ENCODE results near the gene DAPK2. TPM values are rescaled to one million over a fixed set of nuclear protein-coding genes. Genes with fewer than 3 reads are reported as not detected.

DAPK2 gene
- polyA plus RNA-seq, 2 of the 4 experiments (the other 2 are of a cell fraction), result 3.1 to 4.8 TPM

DNA sequence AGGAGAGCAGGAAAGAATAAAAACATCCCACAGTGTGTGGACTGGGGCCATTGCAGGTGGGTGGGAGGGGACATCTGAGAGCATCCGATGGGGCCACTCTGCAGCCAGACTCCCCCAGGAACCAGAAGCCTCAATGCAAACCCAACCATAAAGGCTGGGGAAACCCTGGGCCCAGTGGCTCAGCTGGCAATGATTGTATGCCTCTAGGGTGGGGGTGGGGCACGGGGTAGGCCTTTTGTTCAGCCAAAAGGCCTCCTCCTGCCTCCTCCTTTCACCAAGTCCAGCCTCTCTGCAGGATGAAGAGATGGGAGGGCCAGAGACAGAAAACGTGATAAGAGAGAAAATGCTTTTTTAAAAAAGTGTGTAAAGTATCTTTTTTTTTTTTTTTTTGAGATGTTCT, 167.1 kb downstream of the DAPK2 start (continued):
- TF ChIP-seq, protein P1, sequence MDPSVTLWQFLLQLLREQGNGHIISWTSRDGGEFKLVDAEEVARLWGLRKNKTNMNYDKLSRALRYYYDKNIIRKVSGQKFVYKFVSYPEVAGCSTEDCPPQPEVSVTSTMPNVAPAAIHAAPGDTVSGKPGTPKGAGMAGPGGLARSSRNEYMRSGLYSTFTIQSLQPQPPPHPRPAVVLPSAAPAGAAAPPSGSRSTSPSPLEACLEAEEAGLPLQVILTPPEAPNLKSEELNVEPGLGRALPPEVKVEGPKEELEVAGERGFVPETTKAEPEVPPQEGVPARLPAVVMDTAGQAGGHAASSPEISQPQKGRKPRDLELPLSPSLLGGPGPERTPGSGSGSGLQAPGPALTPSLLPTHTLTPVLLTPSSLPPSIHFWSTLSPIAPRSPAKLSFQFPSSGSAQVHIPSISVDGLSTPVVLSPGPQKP (IDR thresholded peaks at IDR 0.05; ENCODE audit: low read depth, low read length), result no peak
- TF ChIP-seq EHMT2 (IDR thresholded peaks at IDR 0.05; ENCODE audit: low read depth), result no peak

DNA sequence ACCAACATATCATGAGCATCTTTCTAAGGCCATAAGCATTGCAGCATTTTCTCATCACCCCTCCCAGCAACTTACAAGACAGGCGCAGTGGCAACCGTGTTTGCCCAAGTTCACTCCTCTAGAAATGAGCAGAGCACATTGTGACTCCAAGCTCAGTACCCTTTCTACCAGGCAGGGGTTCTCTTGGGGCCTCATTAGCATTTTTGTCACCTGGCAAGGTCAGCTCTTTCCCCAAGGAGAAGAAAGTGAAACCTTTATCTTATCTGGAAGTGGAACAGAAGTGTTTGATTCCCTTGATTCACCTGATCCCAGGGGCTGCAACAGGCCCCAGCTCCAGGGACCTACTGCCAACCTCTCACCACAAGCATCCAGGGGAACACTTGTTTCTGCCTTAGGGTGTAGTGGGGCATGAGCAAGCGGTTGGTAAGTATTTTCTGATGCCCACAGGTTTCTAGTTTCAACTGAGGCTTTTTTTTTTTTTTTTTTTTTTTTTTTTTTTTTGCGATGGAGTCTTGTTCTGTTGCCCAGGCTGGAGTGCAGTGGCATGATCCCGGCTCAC, 168.5 kb downstream of the DAPK2 start:
- WGBS (ENCODE audit: missing lambda C conversion rate), result 72% methylated on average over 5 of the region's 5 CpGs
- TF ChIP-seq EP300 (IDR thresholded peaks at IDR 0.05), result no peak
- H3K4me3 ChIP-seq, result no peak overlapping the region
- H3K4me2 ChIP-seq, result no peak overlapping the region
- no peaks in the 10 kb centered on the region for H3K4me1 ChIP-seq
- FAIRE-seq, result no peak
- POLR2A ChIA-PET, result no interaction called here
- CTCF ChIA-PET, result interaction anchor here (1.0 to 1.4 kb wide), 2 partner anchors 12 to 51 kb away, joined by 3 to 5 read pairs; no protein-coding TSS in a partner anchor
- no peaks in the 10 kb centered on the region for H3K9me3 ChIP-seq
- DNase-seq (ENCODE audit: low read depth in 1 of 2, low spot score in 1 of 2), result no peak
- H3K27ac ChIP-seq, result no peak overlapping the region
- ATAC-seq, result no peak

DNA sequence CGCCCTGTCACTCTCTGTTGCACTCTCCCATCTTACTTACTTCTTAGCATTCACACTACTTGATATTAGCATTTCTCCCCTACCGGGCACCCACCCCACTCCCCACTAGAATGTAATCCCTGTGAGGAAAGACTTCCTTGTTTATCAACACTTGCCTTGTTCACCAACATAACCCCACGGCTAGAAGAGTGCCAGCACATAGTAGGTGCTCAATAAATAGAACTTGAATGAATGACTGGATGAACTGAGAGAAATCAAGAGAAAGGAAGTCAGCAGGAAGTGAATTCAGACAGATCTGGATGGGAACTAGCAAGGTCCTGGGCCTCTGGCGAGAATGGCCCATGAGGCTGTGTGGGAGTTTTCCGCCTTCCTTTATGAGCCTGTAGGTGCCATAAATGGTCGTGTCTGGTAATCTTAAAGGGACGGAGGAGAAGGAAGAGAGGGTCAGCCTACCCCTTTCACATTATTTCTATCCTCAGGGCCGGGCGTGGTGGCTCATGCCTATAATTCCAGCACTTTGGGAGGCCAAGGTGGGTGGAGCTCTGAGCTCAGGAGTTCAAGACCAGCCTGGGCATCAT, 170.1 kb downstream of the DAPK2 start:
- ChIA-PET CTCF (interaction anchor here (1.0 kb wide), 1 partner anchor 187 kb away, joined by 3 read pairs; no protein-coding TSS in a partner anchor), POLR2A (no interaction called here)
- 56% methylated on average over 9 of the region's 9 CpGs for WGBS (ENCODE audit: missing lambda C conversion rate)
- Histone ChIP-seq H3K4me1 (no peaks in the 10 kb centered on the region), H3K4me3 (no peak overlapping the region), H3K4me2 (no peak overlapping the region), H3K9me3 (no peaks in the 10 kb centered on the region), H3K27ac (no peak overlapping the region)
- ATAC-seq (no peak), FAIRE-seq (no peak), DNase-seq (ENCODE audit: low read depth in 1 of 2, low spot score in 1 of 2) (no peak)
- no peak for TF ChIP-seq EP300 (IDR thresholded peaks at IDR 0.05)
- TF ChIP-seq ZNF302 (CRISPR knock-in tag; IDR thresholded peaks at IDR 0.05), result no peak
- no peak for TF ChIP-seq RAD21 (conservative IDR thresholded peaks at IDR 0.05 in 1 of 2, IDR thresholded peaks at IDR 0.05 in 1 of 2)
- no peak for TF ChIP-seq EHMT2 (IDR thresholded peaks at IDR 0.05; ENCODE audit: low read depth)
- no peak for TF ChIP-seq ZFP36 (IDR thresholded peaks at IDR 0.05; ENCODE audit: borderline replicate concordance, partially characterized antibody)
- TF ChIP-seq ZC3H11A (IDR thresholded peaks at IDR 0.05), result no peak
- TF ChIP-seq FOSB (CRISPR knock-in tag; IDR thresholded peaks at IDR 0.05), result no peak
- no peak for TF ChIP-seq MAFK (IDR thresholded peaks at IDR 0.05; ENCODE audit: partially characterized antibody)

DNA sequence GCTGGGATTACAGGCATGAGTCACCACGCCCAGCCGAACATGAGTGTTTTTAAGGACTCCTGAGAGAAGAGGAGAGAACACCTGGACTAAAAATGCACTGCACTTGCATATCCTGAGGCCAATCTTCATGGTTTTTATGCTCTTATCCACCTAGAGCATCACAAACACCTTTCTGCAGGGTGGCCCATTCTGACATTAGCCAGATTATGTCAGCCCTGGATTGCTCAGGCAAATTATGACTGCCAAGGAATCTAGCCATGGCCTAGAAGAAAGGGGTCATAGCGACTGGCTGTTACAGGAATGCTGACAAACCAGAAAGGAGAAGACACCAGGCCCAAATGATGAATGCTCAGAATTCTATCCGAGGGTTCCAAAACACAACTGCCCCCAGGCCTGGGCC, 171.7 kb downstream of the DAPK2 start:
- ChIA-PET CTCF (interaction anchor here (1.3 kb wide), 1 partner anchor 16 kb away, joined by 3 read pairs; no protein-coding TSS in a partner anchor), POLR2A (no interaction called here)
- Histone ChIP-seq H3K27ac (no peak overlapping the region), H3K9me3 (no peaks in the 10 kb centered on the region), H3K4me1 (0 out of 3 replicates have a peak, but pooled peaks cover 4% of the 10 kb centered on the region), H3K4me3 (no peak overlapping the region), H3K4me2 (no peak overlapping the region)
- ATAC-seq (no peak), DNase-seq (ENCODE audit: low read depth in 1 of 2, low spot score in 1 of 2) (no peak), FAIRE-seq (no peak)
- WGBS (ENCODE audit: missing lambda C conversion rate), result 63% methylated on average over 4 of the region's 4 CpGs
- TF ChIP-seq FOSB (CRISPR knock-in tag; IDR thresholded peaks at IDR 0.05) (no peak), ZNF302 (CRISPR knock-in tag; IDR thresholded peaks at IDR 0.05) (no peak), HDAC2 (IDR thresholded peaks at IDR 0.05) (no peak), ZSCAN20 (CRISPR knock-in tag; IDR thresholded peaks at IDR 0.05) (no peak), KDM1A (IDR thresholded peaks at IDR 0.05; ENCODE audit: low read depth) (no peak), CHD4 (IDR thresholded peaks at IDR 0.05; ENCODE audit: borderline replicate concordance) (no peak), JUNB (IDR thresholded peaks at IDR 0.05) (no peak), ESRRA (IDR thresholded peaks at IDR 0.05; ENCODE audit: borderline replicate concordance, low read length) (no peak)

Measured in A549 (cell line).